Keratinocyte (primary cell): ENCODE results near the gene MYCL. TPM values are rescaled to one million over a fixed set of nuclear protein-coding genes. Genes with fewer than 3 reads are reported as not detected.

ENCODE experiments used
- DNase-seq: peaks from one replicate; pipeline ENCODE4 v3.0.0-alpha.2; 2011; ENCODE audit warnings: low read depth, missing footprints, low spot score
- FAIRE-seq: peaks from 2 replicates; lab custom pipeline; 2011; peaks lifted over from hg19 to GRCh38; lab: Jason Lieb, UNC
- H2AFZ ChIP-seq: 2 replicates; pipeline ENCODE4 v1.6.0; 2012; ENCODE audit warnings: low read length, control low read depth, inconsistent platforms; ENCODE audit not compliant: control insufficient read depth
- H3K27ac ChIP-seq: 2 replicates; pipeline ENCODE4 v1.5.1; 2011; ENCODE audit warnings: low read length; ENCODE audit not compliant: control insufficient read depth, insufficient read depth
- H3K27me3 ChIP-seq: 3 replicates; pipeline ENCODE4 v1.6.0; 2011; ENCODE audit warnings: low read length; ENCODE audit not compliant: control insufficient read depth, insufficient read depth; ENCODE audit errors: extremely low read depth
- H3K36me3 ChIP-seq, 2 experiments: 2 replicates in 1 of 2; 3 replicates in 1 of 2; pipeline ENCODE4 v1.5.1; 2011; ENCODE audit warnings: low read length in 2 of 2, mild to moderate bottlenecking in 1 of 2; ENCODE audit not compliant: control insufficient read depth in 2 of 2, insufficient read depth in 2 of 2; ENCODE audit errors: extremely low read depth in 1 of 2
- H3K4me1 ChIP-seq: 3 replicates; pipeline ENCODE4 v1.5.1; 2011; ENCODE audit warnings: low read length; ENCODE audit not compliant: control insufficient read depth, insufficient read depth; ENCODE audit errors: extremely low read depth
- H3K4me2 ChIP-seq: 3 replicates; pipeline ENCODE4 v1.6.0; 2011; ENCODE audit warnings: low read depth, low read length; ENCODE audit not compliant: control insufficient read depth, insufficient read depth; ENCODE audit errors: extremely low read depth
- H3K4me3 ChIP-seq, 3 experiments: fragments of 200-600 bp in 1 of 3; sonication (generic) in 1 of 3; 2 replicates in 2 of 3; 3 replicates in 1 of 3; pipeline ENCODE4 v1.5.1; 2011 to 2016; ENCODE audit warnings: low read length in 3 of 3, mild to moderate bottlenecking in 3 of 3, control low read depth in 2 of 3, inconsistent platforms in 1 of 3, low read depth in 1 of 3, mixed read lengths in 1 of 3, mixed run types in 1 of 3, moderate library complexity in 1 of 3; ENCODE audit not compliant: control insufficient read depth in 2 of 3, insufficient read depth in 2 of 3; ENCODE audit errors: extremely low read depth in 1 of 3
- H3K79me2 ChIP-seq: 2 replicates; pipeline ENCODE4 v1.6.0; 2012; ENCODE audit warnings: low read length; ENCODE audit not compliant: control insufficient read depth, insufficient read depth
- H3K9ac ChIP-seq: 3 replicates; pipeline ENCODE4 v1.6.0; 2011; ENCODE audit warnings: low read length; ENCODE audit not compliant: control insufficient read depth, insufficient read depth; ENCODE audit errors: extremely low read depth
- H3K9me1 ChIP-seq: 3 replicates; pipeline ENCODE4 v1.6.0; 2011; ENCODE audit warnings: low read length; ENCODE audit not compliant: control insufficient read depth, insufficient read depth; ENCODE audit errors: extremely low read depth
- H3K9me3 ChIP-seq: 2 replicates; pipeline ENCODE4 v1.5.1; 2012; ENCODE audit warnings: low read depth, low read length; ENCODE audit not compliant: control insufficient read depth
- H4K20me1 ChIP-seq: 3 replicates; pipeline ENCODE4 v1.6.0; 2011; ENCODE audit warnings: low read length; ENCODE audit not compliant: control insufficient read depth, insufficient read depth; ENCODE audit errors: extremely low read depth
- CTCF ChIP-seq, 3 experiments: IDR thresholded peaks in 1 of 3; conservative IDR thresholded peaks in 1 of 3; optimal IDR thresholded peaks in 1 of 3; 2 replicates in 2 of 3; 3 replicates in 1 of 3; pipeline versions ENCODE3 to v1.5.1; 2011; ENCODE audit warnings: low read length in 3 of 3, mild to moderate bottlenecking in 3 of 3, moderate library complexity in 2 of 3, control low read depth in 1 of 3, inconsistent platforms in 1 of 3; ENCODE audit not compliant: insufficient read depth in 2 of 3; ENCODE audit errors: extremely low read depth in 1 of 3
- EZH2 ChIP-seq: IDR thresholded peaks from one replicate; pipeline ENCODE4 v1.6.1; 2012; ENCODE audit warnings: inconsistent platforms, mild to moderate bottlenecking, low read length, moderate library complexity
- dilution Hi-C: fragments of 300-500 bp; cut with MboI; formaldehyde crosslinking; loops from one replicate; pipeline ENCODE4 v1.7.0; 2020; ENCODE audit warnings: low sequenced_read_pairs; ENCODE audit not compliant: extremely low pct_ligation_motif_present
- polyA plus RNA-seq, 5 experiments: library from polyadenylated mRNA; depleted of rRNA in 3 of 5; stranded (reverse) in 3 of 5; stranded (forward) in 1 of 5; unstranded in 1 of 5; fragments of >200 nt; gene quantifications; 1 replicate in 1 of 5; 2 replicates in 3 of 5; 3 replicates in 1 of 5; pipeline versions ENCODE4 v1.2.1 to v1.2.3, GENCODE V29; 2011 to 2012; ENCODE audit warnings: missing spikeins in 2 of 5, low read depth in 1 of 5, low replicate concordance in 1 of 5

MYCL gene
- polyA plus RNA-seq, 1 donor (not counting 4 experiments of a cell fraction or from before 2014, with no cell fraction given): 5.4 TPM

- Histone ChIP-seq H4K20me1 (peaks cover 2% of the 10 kb centered on the region), H3K9me1 (peaks cover 2% of the 10 kb centered on the region), H3K9ac (no peak overlapping the region), H3K27me3 (no peaks in the 10 kb centered on the region), H3K4me1 (peaks cover 58% of the 10 kb centered on the region), H3K4me2 (no peak overlapping the region), H3K9me3 (no peaks in the 10 kb centered on the region), H3K36me3 (no peaks in the 10 kb centered on the region), H2AFZ (no peak overlapping the region), H3K79me2 (no peaks in the 10 kb centered on the region), H3K27ac (no peak overlapping the region), H3K4me3 (no peak overlapping the region)
- dilution Hi-C loops: no loop called here
- FAIRE-seq (no peak), DNase-seq (no peak)
- TF ChIP-seq CTCF (optimal IDR thresholded peaks at IDR 0.05 in 1 of 3, IDR thresholded peaks at IDR 0.05 in 1 of 3, conservative IDR thresholded peaks at IDR 0.05 in 1 of 3; ENCODE audit: extremely low read depth in 1 of 3, insufficient read depth in 2 of 3, low read length in 3 of 3) (no peak), EZH2 (no peak)
Measured at GRCh38 chr1:39896909-39897685, 4.6 kb downstream of the MYCL start.

DNA sequence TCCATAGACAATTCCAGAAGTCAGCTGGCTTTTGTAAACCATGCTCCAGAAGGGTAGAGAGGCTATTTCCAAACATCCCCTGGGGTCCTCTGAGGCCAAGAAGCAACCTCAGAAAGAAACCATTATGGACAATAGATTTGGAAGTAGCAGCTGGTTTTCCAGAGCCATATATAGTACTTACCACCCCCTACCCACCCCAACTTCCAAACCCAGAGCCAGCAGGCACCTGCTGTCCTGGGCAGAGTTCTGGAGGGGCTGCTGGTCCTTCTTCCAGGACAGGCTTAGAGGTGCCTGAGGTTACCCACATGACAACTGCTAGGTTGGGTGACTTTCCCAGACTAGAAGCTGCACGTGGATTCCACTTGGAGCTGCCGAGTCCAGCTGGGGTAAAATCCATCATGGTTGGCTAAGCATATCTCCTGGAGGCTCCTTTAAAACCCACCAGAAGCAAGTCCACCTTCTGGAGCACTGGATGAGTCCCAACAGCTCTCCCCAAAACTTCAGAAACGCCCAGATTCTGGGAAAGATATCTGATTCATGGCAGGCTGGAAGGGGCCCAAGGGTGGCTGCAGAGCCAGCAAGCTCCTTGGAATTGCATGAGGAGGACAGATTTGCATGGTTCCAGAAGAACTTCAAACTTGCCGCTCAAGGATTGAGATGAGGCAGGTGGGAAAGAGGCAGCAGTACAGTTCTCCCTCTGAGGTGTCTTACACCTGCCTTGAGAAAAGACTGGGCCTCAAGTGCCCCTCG is 5.8 kb downstream of the MYCL start:
- H3K27ac ChIP-seq: no peak overlapping the region
- dilution Hi-C loops: no loop called here
- FAIRE-seq: peak; percentile 20

More for the DNA sequence above, 5.8 kb downstream of the MYCL start:
- TF ChIP-seq CTCF (optimal IDR thresholded peaks at IDR 0.05 in 1 of 3, IDR thresholded peaks at IDR 0.05 in 1 of 3, conservative IDR thresholded peaks at IDR 0.05 in 1 of 3; ENCODE audit: extremely low read depth in 1 of 3, insufficient read depth in 2 of 3, low read length in 3 of 3): no peak
- Histone ChIP-seq H3K4me1 (peaks cover 62% of the 10 kb centered on the region), H4K20me1 (peaks cover 2% of the 10 kb centered on the region), H2AFZ (no peak overlapping the region), H3K4me3 (no peak overlapping the region), H3K9ac (no peak overlapping the region), H3K27me3 (no peaks in the 10 kb centered on the region), H3K9me1 (peaks cover 2% of the 10 kb centered on the region), H3K4me2 (peak overlapping the region; percentile 84), H3K36me3 (no peaks in the 10 kb centered on the region), H3K9me3 (no peaks in the 10 kb centered on the region), H3K79me2 (no peaks in the 10 kb centered on the region)
- DNase-seq: no peak
